Testis (tissue), 2 donors: ENCODE measurements around the gene SRBD1.

Experiments used
- CTCF ChIP-seq, 3 experiments: fragments of 450-650 bp in 2 of 3; fragments of 200-600 bp in 1 of 3; sonication (generic) in 1 of 3; IDR thresholded peaks; one replicate each; pipeline ENCODE4 v1.5.1; 2016 to 2019; ENCODE audit warnings: antibody characterized with exemption in 3 of 3, mild to moderate bottlenecking in 2 of 3, moderate library complexity in 1 of 3
- POLR2A ChIP-seq: fragments of 450-650 bp; IDR thresholded peaks from one replicate; pipeline ENCODE4 v1.6.1; 2017; ENCODE audit warnings: antibody characterized with exemption, mild to moderate bottlenecking, moderate library complexity

- TF ChIP-seq CTCF (IDR thresholded peaks at IDR 0.05) (no peak), POLR2A (no peak)
These were observed 206.2 kb downstream of the SRBD1 start for GRCh38 chr2:45404807-45405297.
